ENCODE measurements around the gene TMEM185B.

DNA sequence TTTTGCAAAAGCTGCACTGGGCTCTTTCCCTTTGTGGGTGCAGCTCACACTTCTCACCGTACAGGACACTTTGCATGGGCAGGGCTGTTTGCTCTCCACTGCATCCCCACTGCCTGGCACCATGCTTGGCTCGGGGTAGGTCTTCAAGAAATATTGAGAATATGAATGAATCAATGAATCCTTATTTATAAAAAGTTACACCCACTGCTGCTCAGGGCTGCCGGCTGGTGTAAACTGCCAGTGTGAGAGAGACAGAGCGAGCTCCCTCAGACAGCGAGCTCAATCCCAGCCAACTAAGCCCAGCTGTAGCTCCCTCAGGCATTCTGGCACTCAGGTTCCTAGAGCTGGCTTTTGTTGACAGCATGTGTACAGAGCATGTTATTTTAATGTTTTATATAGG lies 3.4 kb downstream of the TMEM185B start:
- TF ChIP-seq, protein P1, sequence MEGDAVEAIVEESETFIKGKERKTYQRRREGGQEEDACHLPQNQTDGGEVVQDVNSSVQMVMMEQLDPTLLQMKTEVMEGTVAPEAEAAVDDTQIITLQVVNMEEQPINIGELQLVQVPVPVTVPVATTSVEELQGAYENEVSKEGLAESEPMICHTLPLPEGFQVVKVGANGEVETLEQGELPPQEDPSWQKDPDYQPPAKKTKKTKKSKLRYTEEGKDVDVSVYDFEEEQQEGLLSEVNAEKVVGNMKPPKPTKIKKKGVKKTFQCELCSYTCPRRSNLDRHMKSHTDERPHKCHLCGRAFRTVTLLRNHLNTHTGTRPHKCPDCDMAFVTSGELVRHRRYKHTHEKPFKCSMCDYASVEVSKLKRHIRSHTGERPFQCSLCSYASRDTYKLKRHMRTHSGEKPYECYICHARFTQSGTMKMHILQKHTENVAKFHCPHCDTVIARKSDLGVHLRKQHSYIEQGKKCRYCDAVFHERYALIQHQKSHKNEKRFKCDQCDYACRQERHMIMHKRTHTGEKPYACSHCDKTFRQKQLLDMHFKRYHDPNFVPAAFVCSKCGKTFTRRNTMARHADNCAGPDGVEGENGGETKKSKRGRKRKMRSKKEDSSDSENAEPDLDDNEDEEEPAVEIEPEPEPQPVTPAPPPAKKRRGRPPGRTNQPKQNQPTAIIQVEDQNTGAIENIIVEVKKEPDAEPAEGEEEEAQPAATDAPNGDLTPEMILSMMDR (IDR thresholded peaks at IDR 0.05 in 8 of 11, conservative IDR thresholded peaks at IDR 0.05 in 3 of 11): no peak
- TF ChIP-seq POLR2AphosphoS5 (IDR thresholded peaks at IDR 0.05): no peak
